Type B pancreatic cell (in vitro differentiated cells): Measurements from ENCODE around the gene MRPL22. TPM values are rescaled to one million over a fixed set of nuclear protein-coding genes. Genes with fewer than 3 reads are reported as not detected.
A peak's percentile ranks its signal among the peaks of the same experiment; 100 is the strongest.

Experiments
- DNase-seq: peaks from one replicate; pipeline ENCODE4 v3.0.0; 2021; ENCODE audit warnings: mixed read lengths; ENCODE audit not compliant: unreplicated experiment; ENCODE audit errors: extremely low spot score
- H3K27ac Mint-ChIP-seq: 2 replicates; pipeline ENCODE4 v1.8.0; 2021; ENCODE audit warnings: mild to moderate bottlenecking, mixed read lengths
- H3K27me3 Mint-ChIP-seq: 2 replicates; pipeline ENCODE4 v1.8.0; 2021; ENCODE audit warnings: mixed read lengths
- H3K36me3 Mint-ChIP-seq: 2 replicates; pipeline ENCODE4 v1.8.0; 2021; ENCODE audit warnings: mixed read lengths
- H3K4me1 Mint-ChIP-seq: one replicate; pipeline ENCODE4 v1.8.0; 2021; ENCODE audit warnings: mixed read lengths; ENCODE audit not compliant: unreplicated experiment
- H3K4me3 Mint-ChIP-seq: 2 replicates; pipeline ENCODE4 v1.8.0; 2021; ENCODE audit warnings: mild to moderate bottlenecking, mixed read lengths
- H3K9me3 Mint-ChIP-seq: 2 replicates; pipeline ENCODE4 v1.8.0; 2021; ENCODE audit warnings: mixed read lengths
- long read RNA-seq: library from polyadenylated mRNA; unstranded; transcript quantifications from one replicate; pipeline ENCODE4 v2.0.0, GENCODE V29; 2020
- total RNA-seq: library from RNA; stranded (reverse); gene quantifications from 2 replicates; pipeline ENCODE4 v1.2.1, GENCODE V29; 2021; ENCODE audit warnings: low replicate concordance
- TF ChIP-seq, protein P1 (sequence below): fragments of 200-600 bp; sonication (generic); conservative IDR thresholded peaks from 2 replicates; pipeline ENCODE4 v1.5.0; 2021; ENCODE audit warnings: antibody characterized with exemption, mild to moderate bottlenecking

MRPL22 gene
- 41.1 and 54.9 TPM in 2 replicates for total RNA-seq
- long read RNA-seq, transcript MRPL22-207 (7 exons, 3,176 nt) = major isoform, 21 of 26 reads
- long read RNA-seq, partial matches to known transcripts = 1 of 26 reads
- long read RNA-seq, other reads (novel, unspliced or antisense) = 3 of 26 reads

DNA sequence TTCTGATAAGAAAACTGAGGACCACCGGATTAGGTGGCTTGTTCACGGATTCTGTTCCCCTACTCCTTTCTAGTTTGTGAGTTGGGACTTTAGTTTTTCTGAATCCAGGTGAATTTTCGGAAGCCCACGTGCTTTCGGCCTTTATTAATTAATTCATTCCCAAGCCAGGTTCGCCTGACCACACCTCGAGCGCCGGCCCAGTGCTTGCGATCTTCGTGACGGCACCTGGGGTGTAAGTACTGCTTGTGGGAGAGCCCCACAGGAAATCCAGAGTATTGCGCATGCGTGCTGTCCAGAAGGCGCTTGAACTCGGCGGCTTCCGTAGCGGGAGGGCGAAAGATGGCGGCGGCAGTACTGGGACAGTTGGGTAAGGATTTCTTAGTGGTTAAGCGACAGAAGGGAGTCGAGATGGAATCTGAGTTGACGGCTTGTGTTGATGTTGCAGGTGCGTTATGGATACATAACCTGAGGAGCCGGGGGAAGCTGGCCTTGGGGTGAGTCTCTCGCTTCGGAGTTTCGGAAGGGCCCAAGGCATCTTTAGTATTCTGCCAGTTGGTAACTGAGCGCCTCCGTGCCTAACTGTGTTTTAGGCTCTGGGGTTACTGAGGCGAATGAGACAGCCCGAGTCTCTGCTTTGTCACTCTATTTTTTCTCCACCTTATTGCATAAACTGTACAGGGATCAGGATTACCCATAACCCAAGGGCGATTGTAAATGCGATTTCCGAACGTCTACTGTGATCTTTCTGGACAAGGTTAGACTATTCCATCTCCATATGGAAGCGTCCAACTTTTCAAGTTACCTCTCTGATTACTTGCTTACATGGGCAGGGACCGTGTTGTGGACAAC lies at the start of gene MRPL22:
TSS of gene MRPL22 (plus strand) at position 302 of the 849 bp plus-strand sequence. CDS start at position 340, 38 bp downstream.
- no peaks in the 10 kb centered on the region for H3K27me3 Mint-ChIP-seq
- H3K36me3 Mint-ChIP-seq = no peaks in the 10 kb centered on the region
- no peaks in the 10 kb centered on the region for H3K9me3 Mint-ChIP-seq
- peaks cover 13% of the 10 kb centered on the region for H3K4me1 Mint-ChIP-seq
- peak within 1 kb of the TSS; percentile 96 for H3K27ac Mint-ChIP-seq
- DNase-seq = peak; percentile 92
- TF ChIP-seq, protein P1, sequence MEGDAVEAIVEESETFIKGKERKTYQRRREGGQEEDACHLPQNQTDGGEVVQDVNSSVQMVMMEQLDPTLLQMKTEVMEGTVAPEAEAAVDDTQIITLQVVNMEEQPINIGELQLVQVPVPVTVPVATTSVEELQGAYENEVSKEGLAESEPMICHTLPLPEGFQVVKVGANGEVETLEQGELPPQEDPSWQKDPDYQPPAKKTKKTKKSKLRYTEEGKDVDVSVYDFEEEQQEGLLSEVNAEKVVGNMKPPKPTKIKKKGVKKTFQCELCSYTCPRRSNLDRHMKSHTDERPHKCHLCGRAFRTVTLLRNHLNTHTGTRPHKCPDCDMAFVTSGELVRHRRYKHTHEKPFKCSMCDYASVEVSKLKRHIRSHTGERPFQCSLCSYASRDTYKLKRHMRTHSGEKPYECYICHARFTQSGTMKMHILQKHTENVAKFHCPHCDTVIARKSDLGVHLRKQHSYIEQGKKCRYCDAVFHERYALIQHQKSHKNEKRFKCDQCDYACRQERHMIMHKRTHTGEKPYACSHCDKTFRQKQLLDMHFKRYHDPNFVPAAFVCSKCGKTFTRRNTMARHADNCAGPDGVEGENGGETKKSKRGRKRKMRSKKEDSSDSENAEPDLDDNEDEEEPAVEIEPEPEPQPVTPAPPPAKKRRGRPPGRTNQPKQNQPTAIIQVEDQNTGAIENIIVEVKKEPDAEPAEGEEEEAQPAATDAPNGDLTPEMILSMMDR = no peak
- H3K4me3 Mint-ChIP-seq = peak within 1 kb of the TSS; percentile 100

DNA sequence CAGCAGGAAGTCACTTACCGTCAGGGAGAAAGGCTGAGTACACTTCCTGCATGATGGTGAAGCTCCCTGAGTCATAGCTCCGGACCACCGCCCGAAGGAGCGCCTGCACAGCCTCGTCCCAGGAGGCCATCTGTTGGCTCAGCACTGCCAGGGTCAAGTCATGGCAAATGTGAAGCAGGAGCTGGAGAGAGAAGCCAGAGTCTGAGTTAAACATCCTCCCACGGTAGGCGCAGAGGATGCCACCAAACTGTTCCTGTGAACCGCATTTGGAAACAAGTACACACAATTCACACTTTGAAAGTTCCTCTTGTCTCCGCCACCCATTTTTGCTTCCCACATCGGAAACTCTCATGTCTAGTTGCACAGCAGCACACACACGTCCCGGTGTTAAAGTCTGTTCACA lies 48.5 kb upstream of the MRPL22 start:
- peaks cover 36% of the 10 kb centered on the region for H3K36me3 Mint-ChIP-seq
- DNase-seq = no peak
- no peaks in the 10 kb centered on the region for H3K27me3 Mint-ChIP-seq
- H3K9me3 Mint-ChIP-seq = peaks cover 2% of the 10 kb centered on the region
- no peak overlapping the region for H3K27ac Mint-ChIP-seq
- H3K4me1 Mint-ChIP-seq = no peaks in the 10 kb centered on the region
- no peak overlapping the region for H3K4me3 Mint-ChIP-seq
- TF ChIP-seq, protein P1 = no peak

DNA sequence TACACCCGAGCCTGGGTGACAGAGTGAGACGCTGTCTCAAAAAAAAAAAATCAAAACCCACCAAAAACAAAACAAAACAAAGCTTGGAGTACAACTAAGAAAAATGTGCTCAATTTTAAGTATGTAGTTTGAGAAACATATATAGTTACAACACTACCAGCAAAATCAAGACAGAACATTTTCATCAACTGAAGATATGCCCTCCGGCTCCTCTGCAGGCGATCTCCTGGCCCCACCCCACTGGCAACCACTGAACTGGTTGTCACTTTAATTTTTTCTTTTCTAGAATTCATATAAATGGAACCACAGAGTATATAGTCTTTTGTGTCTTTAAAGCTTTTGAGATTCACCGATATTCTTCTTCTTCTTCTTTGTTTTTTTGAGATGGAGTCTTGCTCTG lies 47.5 kb upstream of the MRPL22 start:
- H3K36me3 Mint-ChIP-seq = peaks cover 30% of the 10 kb centered on the region
- no peaks in the 10 kb centered on the region for H3K27me3 Mint-ChIP-seq
- no peaks in the 10 kb centered on the region for H3K9me3 Mint-ChIP-seq
- TF ChIP-seq, protein P1 = no peak
- DNase-seq = no peak
- H3K4me3 Mint-ChIP-seq = no peak overlapping the region
- H3K4me1 Mint-ChIP-seq = no peaks in the 10 kb centered on the region
- H3K27ac Mint-ChIP-seq = no peak overlapping the region

DNA sequence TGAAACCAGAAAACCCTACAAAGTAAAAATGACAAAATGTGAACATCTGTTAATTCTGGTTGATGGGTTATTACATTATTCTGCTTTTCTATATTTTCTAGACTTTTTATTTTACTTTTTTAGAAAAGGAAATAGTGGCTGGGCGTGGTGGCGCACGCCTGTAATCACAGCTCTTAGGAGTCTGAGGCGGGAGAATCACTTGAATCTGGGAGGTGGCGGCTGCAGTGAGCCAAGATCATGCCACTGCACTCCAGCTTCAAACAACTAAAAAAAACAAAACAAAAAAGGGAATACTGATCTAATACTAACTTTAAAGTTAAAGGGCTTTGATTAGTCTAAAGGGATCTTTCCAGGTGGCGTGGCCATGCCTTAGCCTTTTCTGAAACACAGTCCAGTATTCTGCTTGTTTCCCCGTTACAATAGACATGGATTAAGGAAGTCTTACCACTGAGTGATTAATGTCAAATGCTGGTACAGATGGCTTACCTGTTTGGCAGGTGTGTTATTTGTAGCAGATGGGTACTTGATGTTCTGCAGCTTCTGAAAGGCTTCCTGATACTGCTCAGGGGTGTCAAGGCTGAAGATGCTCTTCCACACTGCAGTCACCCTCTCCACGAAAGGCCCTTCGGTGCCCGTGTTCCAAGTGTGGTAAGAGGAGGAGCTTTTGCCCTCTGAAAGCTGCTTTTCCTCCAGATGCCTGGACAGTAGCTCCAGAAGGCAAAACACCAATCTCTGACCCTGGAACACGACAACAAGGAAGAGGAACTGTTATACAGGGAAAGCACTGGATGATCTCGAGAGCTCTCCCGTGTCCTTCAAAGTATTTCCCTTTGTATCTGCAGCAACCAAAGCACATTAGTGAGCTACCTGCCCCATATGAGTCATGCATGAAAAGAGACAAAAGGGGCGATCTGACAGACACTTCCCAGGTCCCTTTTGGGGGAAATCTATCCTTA lies 45.0 kb upstream of the MRPL22 start:
- Mint-ChIP-seq H3K36me3 (peaks cover 37% of the 10 kb centered on the region), H3K4me3 (no peak overlapping the region), H3K27ac (no peak overlapping the region), H3K9me3 (no peaks in the 10 kb centered on the region), H3K4me1 (no peaks in the 10 kb centered on the region), H3K27me3 (no peaks in the 10 kb centered on the region)
- TF ChIP-seq, protein P1 = no peak
- no peak for DNase-seq

DNA sequence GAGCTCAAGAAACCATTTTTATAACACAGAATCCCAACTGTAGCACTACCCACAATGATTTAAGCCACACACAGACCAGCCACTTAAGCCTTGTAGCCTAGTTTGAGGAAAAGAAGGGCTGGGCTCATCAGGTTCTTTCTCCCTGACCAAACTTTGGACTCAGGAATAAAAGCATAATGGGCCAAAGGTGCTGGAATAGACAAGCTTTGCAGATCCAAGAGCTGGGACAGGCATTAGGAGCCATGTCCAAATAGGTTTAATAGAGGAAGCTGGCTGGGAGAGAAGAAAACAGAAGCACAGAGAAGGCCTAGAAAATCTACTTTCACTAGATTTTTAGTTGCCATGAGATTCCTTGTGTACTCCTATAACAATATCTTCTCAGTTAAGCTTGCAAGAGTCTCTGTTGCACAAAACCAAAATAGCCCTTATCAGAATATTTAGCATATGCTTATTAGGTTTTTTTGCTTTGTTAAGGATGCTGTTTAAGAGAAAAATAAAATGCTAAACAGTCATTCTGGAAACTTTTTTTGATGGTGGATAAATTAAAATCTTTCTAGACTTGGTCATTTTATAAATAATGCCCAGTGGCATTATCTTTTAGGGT lies 44.2 kb upstream of the MRPL22 start:
- DNase-seq = no peak
- TF ChIP-seq, protein P1 = no peak
- no peak overlapping the region for H3K4me3 Mint-ChIP-seq
- H3K36me3 Mint-ChIP-seq = peaks cover 37% of the 10 kb centered on the region
- H3K4me1 Mint-ChIP-seq = no peaks in the 10 kb centered on the region
- H3K9me3 Mint-ChIP-seq = no peaks in the 10 kb centered on the region
- no peaks in the 10 kb centered on the region for H3K27me3 Mint-ChIP-seq
- no peak overlapping the region for H3K27ac Mint-ChIP-seq
